ENCODE results near the gene CSGALNACT2. TPM values are rescaled to one million over a fixed set of nuclear protein-coding genes. Genes with fewer than 3 reads are reported as not detected.

CSGALNACT2 gene
- total and polyA plus RNA-seq, 2 donors (not counting 1 experiment from before 2014, with no cell fraction given): 10.9 to 24.0 TPM

GRCh38 chr10:43188702-43189101, 50.5 kb downstream of the CSGALNACT2 start:
- H3K4me1 ChIP-seq (ENCODE audit: control insufficient read depth in 2 of 2, insufficient read depth in 2 of 2, low read length in 2 of 2): no peaks in the 10 kb centered on the region
- H3K4me1 Mint-ChIP-seq: no peaks in the 10 kb centered on the region
- H3K9me3 Mint-ChIP-seq (ENCODE audit: insufficient read depth): no peaks in the 10 kb centered on the region
- H3K4me3 ChIP-seq (ENCODE audit: control extremely low read depth in 1 of 5, extremely low read depth in 1 of 5, insufficient read depth in 1 of 5, low read depth in 2 of 5, low read length in 4 of 5): no peak overlapping the region
- H3K4me2 ChIP-seq (replicated peaks; ENCODE audit: low read depth, low read length, poor library complexity, severe bottlenecking): no peak overlapping the region
- peaks cover 0 to 9% of the 10 kb centered on the region in 2 experiments for H3K36me3 ChIP-seq (replicated peaks in 1 of 2; ENCODE audit: control extremely low read depth in 1 of 2, control insufficient read depth in 1 of 2, extremely low read depth in 1 of 2, insufficient read depth in 2 of 2, low read length in 1 of 2)
- H3K4me3 Mint-ChIP-seq: no peak overlapping the region
- H3K79me2 ChIP-seq (ENCODE audit: control insufficient read depth, insufficient read depth, low read length): no peaks in the 10 kb centered on the region
- intact Hi-C loops (cut with micrococcal nuclease): no loop called here
- H3K27ac Mint-ChIP-seq: no peak overlapping the region
- DNase-seq (no peak), ATAC-seq (ENCODE audit: low read depth) (no peak)
- peaks cover 0 to 3% (median 0%) of the 10 kb centered on the region in 3 donors for H3K9me3 ChIP-seq (ENCODE audit: control extremely low read depth in 1 of 3, control insufficient read depth in 2 of 3, insufficient read depth in 1 of 3, low read length in 2 of 3)
- no peaks in the 10 kb centered on the region for H4K20me1 ChIP-seq (ENCODE audit: control insufficient read depth, insufficient read depth, low read length, poor library complexity, severe bottlenecking)
- no CpG with 5 or more reads among the region's 1 CpG for WGBS (ENCODE audit: insufficient coverage)
- CTCF ChIA-PET: interaction anchor here (1.2 kb wide), 1 partner anchor 27 kb away, joined by 3 read pairs; no protein-coding TSS in a partner anchor
- H2AFZ ChIP-seq (ENCODE audit: insufficient read depth, low read depth, low read length, poor library complexity, severe bottlenecking): no peak overlapping the region
- H3K27ac ChIP-seq (ENCODE audit: low read length in 2 of 2): no peak overlapping the region
- no peak overlapping the region for H3K9ac ChIP-seq (ENCODE audit: low read length)
- POLR2A ChIA-PET: no interaction called here
- H3K27me3 Mint-ChIP-seq: no peaks in the 10 kb centered on the region
- TF ChIP-seq CTCF (IDR thresholded peaks at IDR 0.05) (no peak), EZH2 (IDR thresholded peaks at IDR 0.05; ENCODE audit: borderline replicate concordance, insufficient read depth, low read depth, low read length, poor library complexity, severe bottlenecking) (no peak)
- H3K27me3 ChIP-seq (replicated peaks in 1 of 4; ENCODE audit: control extremely low read depth in 1 of 4, control insufficient read depth in 3 of 4, insufficient read depth in 4 of 4, low read length in 3 of 4): no peaks in the 10 kb centered on the region

GRCh38 chr10:43190289-43190688, 52.0 kb downstream of the CSGALNACT2 start:
- H3K9me3 ChIP-seq (ENCODE audit: control extremely low read depth in 1 of 3, control insufficient read depth in 2 of 3, insufficient read depth in 1 of 3, low read length in 2 of 3): peaks cover 0 to 3% (median 0%) of the 10 kb centered on the region in 3 donors
- no peak overlapping the region for H3K27ac ChIP-seq (ENCODE audit: low read length in 2 of 2)
- DNase-seq (no peak), ATAC-seq (ENCODE audit: low read depth) (no peak)
- ChIA-PET CTCF (interaction anchor here (0.9 kb wide), 1 partner anchor 15 kb away, joined by 3 read pairs; no protein-coding TSS in a partner anchor), POLR2A (no interaction called here)
- TF ChIP-seq CTCF (IDR thresholded peaks at IDR 0.05) (no peak), EZH2 (IDR thresholded peaks at IDR 0.05; ENCODE audit: borderline replicate concordance, insufficient read depth, low read depth, low read length, poor library complexity, severe bottlenecking) (no peak)
- H3K9me3 Mint-ChIP-seq (ENCODE audit: insufficient read depth): no peaks in the 10 kb centered on the region
- H3K27me3 Mint-ChIP-seq: no peaks in the 10 kb centered on the region
- H3K9ac ChIP-seq (ENCODE audit: low read length): no peak overlapping the region
- no peaks in the 10 kb centered on the region for H3K79me2 ChIP-seq (ENCODE audit: control insufficient read depth, insufficient read depth, low read length)
- H3K27me3 ChIP-seq (replicated peaks in 1 of 4; ENCODE audit: control extremely low read depth in 1 of 4, control insufficient read depth in 3 of 4, insufficient read depth in 4 of 4, low read length in 3 of 4): no peaks in the 10 kb centered on the region
- H3K4me1 Mint-ChIP-seq: no peaks in the 10 kb centered on the region
- H3K27ac Mint-ChIP-seq: no peak overlapping the region
- H2AFZ ChIP-seq (ENCODE audit: insufficient read depth, low read depth, low read length, poor library complexity, severe bottlenecking): no peak overlapping the region
- no peak overlapping the region for H3K4me3 ChIP-seq (ENCODE audit: control extremely low read depth in 1 of 5, extremely low read depth in 1 of 5, insufficient read depth in 1 of 5, low read depth in 2 of 5, low read length in 4 of 5)
- peaks cover 0 to 7% of the 10 kb centered on the region in 2 experiments for H3K36me3 ChIP-seq (replicated peaks in 1 of 2; ENCODE audit: control extremely low read depth in 1 of 2, control insufficient read depth in 1 of 2, extremely low read depth in 1 of 2, insufficient read depth in 2 of 2, low read length in 1 of 2)
- no peaks in the 10 kb centered on the region for H4K20me1 ChIP-seq (ENCODE audit: control insufficient read depth, insufficient read depth, low read length, poor library complexity, severe bottlenecking)
- intact Hi-C loops (cut with micrococcal nuclease): no loop called here
- H3K4me2 ChIP-seq (replicated peaks; ENCODE audit: low read depth, low read length, poor library complexity, severe bottlenecking): no peak overlapping the region
- H3K4me1 ChIP-seq (ENCODE audit: control insufficient read depth in 2 of 2, insufficient read depth in 2 of 2, low read length in 2 of 2): no peaks in the 10 kb centered on the region
- no peak overlapping the region for H3K4me3 Mint-ChIP-seq

All from B cell (primary cell).